B cell (primary cell): Measurements from ENCODE around the gene TRIM62. TPM values are rescaled to one million over a fixed set of nuclear protein-coding genes. Genes with fewer than 3 reads are reported as not detected.

Source experiments
- ATAC-seq: fragments of 200-7000 bp; cut with Tn5 transposase; one replicate; pipeline ENCODE4 v1.10.0; 2021; ENCODE audit warnings: low read depth, mild to moderate bottlenecking, moderate number of reproducible peaks, moderate library complexity
- CTCF ChIA-PET: fragments of 350-600 bp; sonication (Branson Sonifier 250); formaldehyde crosslinking; loops from one replicate; lab custom pipeline; 2021; ENCODE audit warnings: antibody characterized with exemption, inconsistent platforms; lab: Charles Lee
- POLR2A ChIA-PET: fragments of 350-600 bp; sonication (Branson Sonifier 250); formaldehyde crosslinking; loops from one replicate; lab custom pipeline; 2021; ENCODE audit warnings: antibody characterized with exemption; lab: Charles Lee
- DNase-seq: peaks from one replicate; pipeline ENCODE4 v3.0.0; 2013
- H2AFZ ChIP-seq: 2 replicates; pipeline ENCODE4 v1.6.1; 2012; ENCODE audit warnings: mild to moderate bottlenecking, low read depth, low read length; ENCODE audit not compliant: insufficient read depth, poor library complexity, severe bottlenecking
- H3K27ac ChIP-seq, 2 donors: 1 replicate in 1 of 2; 2 replicates in 1 of 2; pipeline ENCODE4 v1.5.1; 2012 to 2013; ENCODE audit warnings: low read length in 2 of 2, mild to moderate bottlenecking in 2 of 2, moderate library complexity in 1 of 2
- H3K27me3 ChIP-seq, 4 experiments: fragments of 200-600 bp in 1 of 4; sonication (generic) in 1 of 4; replicated peaks in 1 of 4; 1 replicate in 2 of 4; 2 replicates in 2 of 4; pipeline versions ENCODE4 v1.6.1 to v1.7.0; 2013 to 2016; ENCODE audit warnings: low read length in 3 of 4, mild to moderate bottlenecking in 2 of 4, mixed read lengths in 1 of 4, moderate library complexity in 1 of 4; ENCODE audit not compliant: insufficient read depth in 4 of 4, control insufficient read depth in 3 of 4; ENCODE audit errors: control extremely low read depth in 1 of 4
- H3K36me3 ChIP-seq, 2 experiments: replicated peaks in 1 of 2; 1 replicate in 1 of 2; 2 replicates in 1 of 2; pipeline versions ENCODE4 v1.6.1 to v1.7.1; 2013; ENCODE audit warnings: low read length in 1 of 2; ENCODE audit not compliant: insufficient read depth in 2 of 2, control insufficient read depth in 1 of 2; ENCODE audit errors: control extremely low read depth in 1 of 2, extremely low read depth in 1 of 2
- H3K4me1 ChIP-seq, 2 donors: fragments of 200-600 bp in 1 of 2; sonication (generic) in 1 of 2; 1 replicate in 1 of 2; 2 replicates in 1 of 2; pipeline versions ENCODE4 v1.5.1 to v1.6.1; 2013 to 2017; ENCODE audit warnings: low read length in 2 of 2; ENCODE audit not compliant: control insufficient read depth in 2 of 2, insufficient read depth in 2 of 2
- H3K4me2 ChIP-seq: replicated peaks from 2 replicates; pipeline ENCODE3; 2012; ENCODE audit warnings: mild to moderate bottlenecking, low read depth, low read length; ENCODE audit not compliant: poor library complexity, severe bottlenecking
- H3K4me3 ChIP-seq, 5 experiments: fragments of 200-600 bp in 1 of 5; sonication (generic) in 1 of 5; 1 replicate in 3 of 5; 2 replicates in 2 of 5; pipeline versions ENCODE4 v1.5.1 to v1.7.0; 2011 to 2016; ENCODE audit warnings: low read length in 4 of 5, mild to moderate bottlenecking in 4 of 5, low read depth in 2 of 5, control low read depth in 1 of 5, moderate library complexity in 1 of 5; ENCODE audit not compliant: insufficient read depth in 1 of 5; ENCODE audit errors: control extremely low read depth in 1 of 5, extremely low read depth in 1 of 5
- H3K79me2 ChIP-seq: fragments of 200-600 bp; sonication (generic); one replicate; pipeline ENCODE4 v1.6.0; 2016; ENCODE audit warnings: low read length; ENCODE audit not compliant: control insufficient read depth, insufficient read depth
- H3K9ac ChIP-seq: fragments of 200-600 bp; sonication (generic); 2 replicates; pipeline ENCODE4 v1.6.1; 2017; ENCODE audit warnings: mild to moderate bottlenecking, low read length, moderate library complexity
- H3K9me3 ChIP-seq, 3 donors: one replicate each; pipeline versions ENCODE4 v1.6.1 to v1.7.1; 2013; ENCODE audit warnings: low read length in 2 of 3; ENCODE audit not compliant: control insufficient read depth in 2 of 3, insufficient read depth in 1 of 3; ENCODE audit errors: control extremely low read depth in 1 of 3
- H4K20me1 ChIP-seq: 2 replicates; pipeline ENCODE4 v1.6.0; 2012; ENCODE audit warnings: mild to moderate bottlenecking, low read length; ENCODE audit not compliant: insufficient read depth, control insufficient read depth, poor library complexity, severe bottlenecking
- H3K27ac Mint-ChIP-seq: one replicate; pipeline ENCODE4 v1.8.0; 2021; ENCODE audit warnings: mixed read lengths
- H3K27me3 Mint-ChIP-seq: one replicate; pipeline ENCODE4 v1.8.0; 2021; ENCODE audit warnings: mixed read lengths
- H3K4me1 Mint-ChIP-seq: one replicate; pipeline ENCODE4 v1.8.0; 2021; ENCODE audit warnings: mixed read lengths
- H3K4me3 Mint-ChIP-seq: one replicate; pipeline ENCODE4 v1.8.0; 2021; ENCODE audit warnings: mixed read lengths
- H3K9me3 Mint-ChIP-seq: one replicate; pipeline ENCODE4 v1.8.0; 2022; ENCODE audit warnings: mixed read lengths; ENCODE audit not compliant: insufficient read depth
- EZH2 ChIP-seq: IDR thresholded peaks from 2 replicates; pipeline ENCODE4 v1.6.1; 2012; ENCODE audit warnings: borderline replicate concordance, low read depth, mild to moderate bottlenecking, moderate library complexity, low read length; ENCODE audit not compliant: insufficient read depth, poor library complexity, severe bottlenecking
- WGBS: methylation state at CpG from one replicate; pipeline ENCODE4 v1.1.5; 2013; ENCODE audit warnings: missing lambda C conversion rate; ENCODE audit not compliant: insufficient coverage; 5-methylcytosine and 5-hydroxymethylcytosine counted together
- intact Hi-C: fragments of 100-400 bp; cut with micrococcal nuclease; formaldehyde crosslinking; loops from one replicate; pipeline ENCODE4 v1.10.0; 2022
- polyA plus RNA-seq: library from polyadenylated mRNA; depleted of rRNA; stranded (reverse); fragments of >200 nt; gene quantifications from 2 replicates; pipeline ENCODE4 v1.2.3, GENCODE V29; 2012
- total RNA-seq, 2 donors: library from RNA; stranded (reverse); fragments of 120-200 nt in 1 of 2; gene quantifications; 1 replicate in 1 of 2; 2 replicates in 1 of 2; pipeline versions ENCODE4 v1.2.3 to v1.2.4, GENCODE V29; 2013 to 2022
- TF ChIP-seq, protein P1 (sequence below): fragments of 200-600 bp; IDR thresholded peaks from one replicate; pipeline ENCODE4 v1.8.0; 2022; ENCODE audit warnings: antibody characterized with exemption, mild to moderate bottlenecking

TRIM62 gene
- total and polyA plus RNA-seq, 2 donors (not counting 1 experiment from before 2014, with no cell fraction given): 10.7 to 24.1 TPM

DNA sequence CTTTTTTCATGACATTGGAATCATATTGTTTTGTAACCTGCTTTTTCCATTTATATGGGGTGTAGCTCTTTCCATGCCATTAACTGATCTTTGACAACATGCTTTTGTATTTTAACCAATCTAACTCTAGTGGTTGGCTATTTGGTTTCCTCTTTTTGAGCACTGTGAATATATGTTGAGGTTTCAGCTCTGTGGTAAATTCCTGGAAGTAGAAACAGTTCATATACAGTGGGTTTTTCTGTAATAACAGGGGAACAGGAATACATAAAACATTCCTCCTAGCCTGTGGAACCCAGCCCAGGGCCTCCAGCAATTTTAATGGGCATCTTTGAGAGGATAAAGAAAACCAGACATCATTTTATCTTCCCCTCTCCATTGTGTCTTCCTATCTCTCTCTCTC, 83.5 kb downstream of the TRIM62 start:
- Histone ChIP-seq H4K20me1 (no peaks in the 10 kb centered on the region), H3K79me2 (no peaks in the 10 kb centered on the region), H3K4me3 (no peak overlapping the region), H2AFZ (no peak overlapping the region), H3K4me1 (peaks cover 4 to 10% of the 10 kb centered on the region in 2 donors), H3K27me3 (no peaks in the 10 kb centered on the region), H3K36me3 (no peaks in the 10 kb centered on the region), H3K27ac (no peak overlapping the region), H3K4me2 (no peak overlapping the region), H3K9ac (no peak overlapping the region), H3K9me3 (no peaks in the 10 kb centered on the region)
- DNase-seq (no peak), ATAC-seq (no peak)
- no peak overlapping the region for H3K4me3 Mint-ChIP-seq
- no peak overlapping the region for H3K27ac Mint-ChIP-seq
- ChIA-PET POLR2A (interaction anchor here (0.7 kb wide), 1 partner anchor 15 kb away, joined by 3 read pairs; no protein-coding TSS in a partner anchor), CTCF (no interaction called here)
- peaks cover 4% of the 10 kb centered on the region for H3K4me1 Mint-ChIP-seq
- intact Hi-C loops: no loop called here
- no peaks in the 10 kb centered on the region for H3K9me3 Mint-ChIP-seq
- H3K27me3 Mint-ChIP-seq: no peaks in the 10 kb centered on the region
- TF ChIP-seq EZH2: no peak
- TF ChIP-seq, protein P1, sequence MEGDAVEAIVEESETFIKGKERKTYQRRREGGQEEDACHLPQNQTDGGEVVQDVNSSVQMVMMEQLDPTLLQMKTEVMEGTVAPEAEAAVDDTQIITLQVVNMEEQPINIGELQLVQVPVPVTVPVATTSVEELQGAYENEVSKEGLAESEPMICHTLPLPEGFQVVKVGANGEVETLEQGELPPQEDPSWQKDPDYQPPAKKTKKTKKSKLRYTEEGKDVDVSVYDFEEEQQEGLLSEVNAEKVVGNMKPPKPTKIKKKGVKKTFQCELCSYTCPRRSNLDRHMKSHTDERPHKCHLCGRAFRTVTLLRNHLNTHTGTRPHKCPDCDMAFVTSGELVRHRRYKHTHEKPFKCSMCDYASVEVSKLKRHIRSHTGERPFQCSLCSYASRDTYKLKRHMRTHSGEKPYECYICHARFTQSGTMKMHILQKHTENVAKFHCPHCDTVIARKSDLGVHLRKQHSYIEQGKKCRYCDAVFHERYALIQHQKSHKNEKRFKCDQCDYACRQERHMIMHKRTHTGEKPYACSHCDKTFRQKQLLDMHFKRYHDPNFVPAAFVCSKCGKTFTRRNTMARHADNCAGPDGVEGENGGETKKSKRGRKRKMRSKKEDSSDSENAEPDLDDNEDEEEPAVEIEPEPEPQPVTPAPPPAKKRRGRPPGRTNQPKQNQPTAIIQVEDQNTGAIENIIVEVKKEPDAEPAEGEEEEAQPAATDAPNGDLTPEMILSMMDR: no peak

- ChIA-PET POLR2A (no interaction called here), CTCF (no interaction called here)
- H3K4me3 ChIP-seq: no peak overlapping the region
- no peaks in the 10 kb centered on the region for H4K20me1 ChIP-seq
- 100% methylated on average over 2 of the region's 4 CpGs for WGBS
- intact Hi-C loops: no loop called here
- H3K79me2 ChIP-seq: no peaks in the 10 kb centered on the region
- H2AFZ ChIP-seq: no peak overlapping the region
- H3K27ac ChIP-seq: no peak overlapping the region
- Mint-ChIP-seq H3K27ac (no peak overlapping the region), H3K4me3 (no peak overlapping the region), H3K4me1 (peaks cover 4% of the 10 kb centered on the region), H3K27me3 (no peaks in the 10 kb centered on the region), H3K9me3 (no peaks in the 10 kb centered on the region)
- H3K4me2 ChIP-seq: no peak overlapping the region
- H3K36me3 ChIP-seq: no peaks in the 10 kb centered on the region
- H3K27me3 ChIP-seq: no peaks in the 10 kb centered on the region
- ATAC-seq (no peak), DNase-seq (no peak)
- peaks cover 4 to 10% of the 10 kb centered on the region in 2 donors for H3K4me1 ChIP-seq
- no peak overlapping the region for H3K9ac ChIP-seq
- TF ChIP-seq, protein P1: no peak
- no peak for TF ChIP-seq EZH2
- no peaks in the 10 kb centered on the region for H3K9me3 ChIP-seq
Observed at GRCh38 chr1:33097762-33098161, 84.1 kb downstream of the TRIM62 start.
